Brain microvascular endothelial cell (primary cell): ENCODE results near the gene CD300E.

ENCODE experiments used
- DNase-seq: peaks from one replicate; pipeline ENCODE4 v3.0.0-alpha.2; 2020
- H3K27ac ChIP-seq: fragments of 250-450 bp; sonication (Bioruptor Pico); 2 replicates; pipeline ENCODE4 v1.5.1; 2020; ENCODE audit warnings: mild to moderate bottlenecking, moderate library complexity
- H3K27me3 ChIP-seq: fragments of 250-450 bp; sonication (Bioruptor Pico); replicated peaks from 2 replicates; pipeline ENCODE4 v1.5.1; 2020; ENCODE audit warnings: mild to moderate bottlenecking
- H3K36me3 ChIP-seq: fragments of 250-450 bp; sonication (Bioruptor Pico); replicated peaks from 2 replicates; pipeline ENCODE4 v1.5.1; 2020; ENCODE audit warnings: mild to moderate bottlenecking
- H3K4me3 ChIP-seq: 2 replicates; pipeline ENCODE4 v1.5.1; 2011; ENCODE audit warnings: low read depth, mild to moderate bottlenecking, control low read depth, low read length, moderate library complexity
- CTCF ChIP-seq: IDR thresholded peaks from 2 replicates; pipeline ENCODE4 v1.5.1; 2011; ENCODE audit warnings: low read depth, mild to moderate bottlenecking, moderate library complexity, low read length, control low read depth, inconsistent platforms; ENCODE audit errors: missing control alignments
- in situ Hi-C: cut with HindIII; loops from 2 replicates; pipeline ENCODE4 v1.10.0; 2017; ENCODE audit warnings: low sequenced_read_pairs, low pct_ligation_motif_present

The CD300E gene

GRCh38 chr17:74619077-74619673 is 4.4 kb downstream of the CD300E start:
- in situ Hi-C loops = no loop called here

GRCh38 chr17:74618451-74618850 is 5.1 kb downstream of the CD300E start:
- Histone ChIP-seq H3K27ac (no peak overlapping the region), H3K36me3 (no peaks in the 10 kb centered on the region), H3K4me3 (no peak overlapping the region), H3K27me3 (no peaks in the 10 kb centered on the region)
- in situ Hi-C loops = no loop called here
- no peak for TF ChIP-seq CTCF
- no peak for DNase-seq

More at GRCh38 chr17:74619077-74619673, 4.4 kb downstream of the CD300E start:
- no peak overlapping the region for H3K4me3 ChIP-seq
- H3K27ac ChIP-seq = no peak overlapping the region
- no peaks in the 10 kb centered on the region for H3K27me3 ChIP-seq
- H3K36me3 ChIP-seq = no peaks in the 10 kb centered on the region
- DNase-seq = no peak
- TF ChIP-seq CTCF = no peak

- no peak overlapping the region for H3K4me3 ChIP-seq
- DNase-seq = no peak
- no peak overlapping the region for H3K27ac ChIP-seq
- in situ Hi-C loops = no loop called here
- TF ChIP-seq CTCF = no peak
- no peaks in the 10 kb centered on the region for H3K27me3 ChIP-seq
- H3K36me3 ChIP-seq = no peaks in the 10 kb centered on the region
These were observed 6.8 kb downstream of the CD300E start for GRCh38 chr17:74616696-74617095.

GRCh38 chr17:74612046-74612445 is 11.5 kb downstream of the CD300E start:
- H3K27me3 ChIP-seq = no peaks in the 10 kb centered on the region
- H3K27ac ChIP-seq = no peak overlapping the region
- H3K4me3 ChIP-seq = no peak overlapping the region
- in situ Hi-C loops = no loop called here
- no peak for TF ChIP-seq CTCF
- DNase-seq = no peak
- no peaks in the 10 kb centered on the region for H3K36me3 ChIP-seq

- no peak for TF ChIP-seq CTCF
- no peak for DNase-seq
- in situ Hi-C loops = no loop called here
- H3K4me3 ChIP-seq = no peak overlapping the region
- no peaks in the 10 kb centered on the region for H3K36me3 ChIP-seq
- H3K27ac ChIP-seq = no peak overlapping the region
- no peaks in the 10 kb centered on the region for H3K27me3 ChIP-seq
These were observed 13.4 kb downstream of the CD300E start for GRCh38 chr17:74610108-74610507.

- no peak overlapping the region for H3K27ac ChIP-seq
- no peak for TF ChIP-seq CTCF
- in situ Hi-C loops = no loop called here
These were observed 15.0 kb downstream of the CD300E start for GRCh38 chr17:74608511-74608910.

More at GRCh38 chr17:74608511-74608910, 15.0 kb downstream of the CD300E start:
- H3K4me3 ChIP-seq = no peak overlapping the region
- H3K27me3 ChIP-seq = no peaks in the 10 kb centered on the region
- H3K36me3 ChIP-seq = no peaks in the 10 kb centered on the region
- DNase-seq = no peak
